Medulla oblongata (tissue), 1 donor: ENCODE data around the gene PTPRE.

ENCODE experiments used
- DNase-seq: peaks from one replicate; pipeline ENCODE4 v3.0.0-alpha.2; 2015; ENCODE audit errors: extremely low spot score

Gene PTPRE

GRCh38 chr10:127882801-127883459 is 24.0 kb upstream of the PTPRE start:
- DNase-seq: no peak

DNA sequence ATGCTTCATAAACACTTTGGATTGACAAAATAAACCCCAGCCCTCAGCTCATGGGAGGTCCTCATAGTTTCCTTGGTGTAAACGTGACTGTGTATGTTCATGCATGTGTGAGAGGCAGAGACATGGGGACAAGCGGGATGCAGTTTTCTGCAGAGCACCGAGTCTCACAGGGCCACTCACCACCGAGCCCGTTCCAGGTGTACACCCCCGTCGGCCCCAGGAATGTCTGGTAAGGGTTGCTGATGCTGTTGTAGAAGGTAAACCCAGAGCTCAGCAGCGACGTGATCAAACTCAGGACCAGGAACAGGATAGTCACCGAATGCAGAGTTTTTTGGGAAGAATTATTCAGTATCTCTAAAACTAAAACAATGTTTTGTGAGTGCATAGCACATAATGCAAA is 23.4 kb upstream of the PTPRE start:
- DNase-seq: no peak

DNA sequence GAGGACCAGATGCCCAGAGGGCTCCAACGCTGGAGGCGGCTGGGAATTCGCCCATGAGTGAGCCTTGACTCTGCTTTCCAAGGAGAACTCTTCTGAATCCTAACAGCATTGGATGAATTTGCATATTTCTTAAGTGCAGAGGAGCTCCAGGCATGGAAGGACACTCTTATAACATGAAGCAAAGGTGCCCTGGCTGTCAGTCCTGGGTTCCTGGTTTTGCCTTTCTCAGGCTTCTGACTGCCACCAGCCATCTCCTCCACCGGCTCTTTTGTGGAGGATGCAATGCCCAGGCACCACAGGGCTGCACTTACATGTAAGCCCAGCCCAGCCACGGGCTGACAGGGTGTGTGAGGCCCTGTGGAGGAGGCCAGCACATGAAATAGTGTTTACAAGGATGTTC is 22.4 kb upstream of the PTPRE start:
- DNase-seq: no peak

DNA sequence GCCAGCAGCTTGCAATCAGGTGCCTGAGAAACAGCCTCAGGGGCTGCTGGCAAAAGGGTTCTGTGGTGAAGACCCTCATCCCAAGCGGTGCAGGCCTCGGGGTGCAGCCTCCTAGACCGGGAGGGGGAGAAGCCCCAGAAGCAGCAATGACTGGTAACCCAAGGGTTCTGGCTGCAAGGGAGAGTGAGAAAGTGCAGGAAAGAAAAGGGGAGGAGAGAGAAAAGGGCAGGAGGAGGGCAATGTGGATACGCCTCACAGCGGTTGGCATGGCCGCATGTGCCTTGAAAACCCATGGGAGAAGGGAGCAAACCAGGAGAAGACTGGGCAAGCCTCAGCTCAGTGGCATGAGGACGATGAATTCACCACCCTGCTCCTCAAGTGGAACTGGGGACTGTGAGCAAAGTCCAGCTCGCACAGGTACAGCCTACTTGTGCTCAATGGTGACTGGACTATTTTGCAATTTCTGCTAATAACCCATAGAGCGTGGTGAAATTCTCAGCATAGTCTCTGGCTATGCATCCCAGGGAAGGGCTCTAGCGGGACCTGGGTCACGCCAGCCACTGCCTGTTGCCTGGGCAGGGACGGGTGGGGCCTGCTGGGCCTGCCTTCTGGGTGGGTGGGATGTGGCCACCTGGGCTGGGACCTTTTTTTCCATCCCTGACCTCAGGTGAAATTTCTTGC is 20.4 kb upstream of the PTPRE start:
- no peak for DNase-seq

- DNase-seq: no peak
These were observed 19.1 kb upstream of the PTPRE start for GRCh38 chr10:127887541-127888415.

DNA sequence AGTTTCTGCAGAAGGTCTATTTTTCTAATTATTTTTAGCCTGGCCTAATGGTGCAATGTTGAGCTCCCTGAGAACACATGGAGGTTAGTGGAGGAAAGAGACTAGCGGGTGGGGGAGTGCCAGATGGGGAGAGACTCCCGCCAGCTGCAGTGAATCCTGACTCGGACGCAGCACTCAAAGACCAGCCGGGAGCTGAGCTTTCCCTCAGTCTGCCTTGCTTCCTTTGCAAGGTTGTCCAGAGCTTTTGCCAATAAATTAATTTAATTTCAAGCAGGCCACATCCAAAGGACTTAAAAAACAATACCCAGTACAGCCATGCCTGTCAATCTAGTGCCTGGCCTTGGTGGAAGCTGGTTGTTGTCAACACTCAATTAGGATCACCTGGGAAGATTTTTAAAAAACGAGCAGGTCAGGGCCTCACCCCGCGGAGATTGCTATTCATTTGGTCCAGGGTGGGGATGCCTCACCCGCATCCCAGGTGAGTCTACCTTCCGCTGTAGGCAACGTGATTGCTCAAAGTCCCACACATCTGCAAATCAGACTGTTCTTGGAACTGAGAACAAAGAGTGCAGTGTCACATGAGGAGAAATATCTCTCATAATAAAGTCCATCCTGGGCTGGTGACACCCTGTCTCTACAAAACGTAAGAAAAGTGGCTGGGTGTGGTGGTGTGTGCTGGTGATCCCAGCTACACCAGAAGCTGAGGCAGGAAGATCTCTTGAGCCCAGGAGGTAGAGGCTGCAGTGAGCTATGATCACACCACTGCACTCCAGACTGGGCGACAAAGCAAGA is 18.2 kb upstream of the PTPRE start:
- no peak for DNase-seq

DNA sequence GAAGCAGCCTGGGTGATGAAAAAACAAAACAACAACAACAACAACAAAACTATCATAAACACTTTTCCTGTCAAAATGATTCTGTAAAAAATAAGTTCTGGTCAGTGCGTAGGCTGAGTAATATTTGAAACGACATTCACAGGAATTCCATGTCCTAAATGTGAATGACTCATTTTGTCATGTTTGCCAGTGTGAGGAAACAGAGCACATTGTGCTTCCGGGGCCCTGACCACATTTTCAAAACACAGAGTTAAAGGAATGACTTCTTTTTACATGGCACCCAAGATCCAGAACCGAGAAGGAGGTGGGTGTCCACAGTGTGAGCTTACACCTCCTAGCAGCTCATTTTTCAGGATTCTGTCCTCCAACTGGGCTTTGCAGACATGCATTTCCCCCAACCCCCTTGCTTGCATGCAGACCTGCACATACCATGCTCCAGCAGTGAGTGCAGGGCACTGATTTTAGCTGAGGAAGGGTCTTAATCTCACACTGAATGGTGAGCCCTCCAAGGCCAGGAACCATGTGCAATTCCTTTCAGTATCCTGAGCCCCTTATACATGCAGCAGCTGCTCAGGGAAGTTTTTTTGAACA is 17.2 kb upstream of the PTPRE start:
- DNase-seq: no peak

DNA sequence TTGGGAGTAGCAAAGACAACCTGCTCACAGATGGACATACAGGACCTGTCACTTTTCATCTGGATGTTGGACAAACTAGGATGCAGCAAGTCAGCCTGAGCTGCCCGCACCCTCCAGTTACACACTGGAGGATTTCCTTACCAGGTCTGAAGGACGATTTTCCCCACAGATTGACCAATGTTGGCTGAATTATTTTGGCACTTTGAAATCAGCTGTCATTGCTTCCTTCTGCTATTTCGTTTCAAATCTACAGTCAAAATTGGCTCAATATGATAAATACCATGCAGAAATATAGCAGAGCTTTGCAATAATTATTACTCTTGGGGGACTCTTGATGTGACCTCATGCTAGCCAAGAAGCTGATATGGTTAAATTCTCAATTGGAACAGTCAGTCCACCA is 16.7 kb upstream of the PTPRE start:
- no peak for DNase-seq

DNA sequence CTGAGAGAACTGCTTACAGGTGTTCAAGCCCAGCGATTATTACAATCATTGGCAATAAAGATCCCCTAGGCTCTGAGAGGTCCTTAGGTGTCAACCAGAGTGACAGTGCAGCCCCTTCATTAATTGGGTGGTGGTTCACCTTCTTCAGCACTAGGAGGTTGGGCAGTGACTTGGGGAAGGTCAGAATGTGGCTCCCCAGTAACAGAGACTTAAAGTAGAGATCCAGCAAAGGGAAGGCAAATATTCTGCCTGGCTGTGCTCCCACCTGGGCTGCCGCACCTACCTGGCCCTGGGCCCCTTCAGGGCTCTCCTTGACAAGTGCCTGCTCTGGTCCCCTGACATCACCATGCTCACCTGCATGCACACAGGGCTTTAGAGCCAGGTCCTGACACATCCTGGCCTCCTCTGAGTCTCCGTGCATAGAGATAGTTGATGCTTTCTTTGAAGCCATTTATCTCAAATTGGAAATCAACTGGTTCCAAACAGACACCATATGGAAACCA is 16.0 kb upstream of the PTPRE start:
- DNase-seq: no peak

DNA sequence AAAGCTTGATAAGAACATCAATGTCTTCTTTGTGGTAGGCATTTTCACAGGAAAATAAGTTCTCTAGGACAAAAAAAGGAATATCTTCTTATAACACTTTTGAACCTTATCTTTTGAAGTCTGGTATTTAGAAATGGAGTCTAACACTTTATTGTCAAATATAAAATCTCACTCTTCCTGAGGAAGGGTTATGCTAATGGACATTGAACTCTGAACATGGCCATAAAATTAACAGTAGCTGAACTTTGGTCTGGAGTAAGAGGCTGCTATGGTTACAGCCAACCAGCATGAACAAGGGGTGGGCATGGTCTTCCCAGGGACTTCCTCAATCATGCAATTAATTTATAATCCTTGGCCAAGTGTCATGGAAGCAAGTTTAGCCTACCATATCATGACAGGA is 14.2 kb upstream of the PTPRE start, which contains the start of gene CLRN3:
TSS of gene CLRN3 (minus strand) at position 199 of the 400 bp plus-strand sequence. CDS start at position 42, 157 bp downstream.
- no peak for DNase-seq

- DNase-seq: no peak
These were observed 12.8 kb upstream of the PTPRE start for GRCh38 chr10:127894146-127894545.

- DNase-seq: no peak
These were observed 10.3 kb upstream of the PTPRE start for GRCh38 chr10:127896590-127896989.

DNA sequence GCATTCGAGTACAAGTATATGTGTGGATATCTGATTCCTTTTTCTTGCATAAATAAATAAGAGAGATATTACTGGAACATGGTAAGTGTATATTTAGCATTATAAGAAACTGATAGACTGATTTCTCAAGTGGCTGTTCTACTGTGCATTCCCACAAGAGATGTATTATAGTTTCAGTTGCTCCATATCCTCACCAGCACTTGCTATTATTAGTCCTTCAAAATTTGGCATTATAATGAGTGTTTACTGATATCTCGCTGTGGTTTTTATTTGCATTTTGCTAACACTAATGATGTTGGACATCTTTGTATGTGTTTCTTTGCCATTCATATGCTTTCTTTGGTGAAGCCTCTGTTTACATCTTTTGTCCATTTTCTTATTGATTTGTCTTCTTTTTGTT is 9.7 kb upstream of the PTPRE start:
- no peak for DNase-seq

GRCh38 chr10:127899766-127900387 is 7.0 kb upstream of the PTPRE start:
- DNase-seq: peak; percentile 70

DNA sequence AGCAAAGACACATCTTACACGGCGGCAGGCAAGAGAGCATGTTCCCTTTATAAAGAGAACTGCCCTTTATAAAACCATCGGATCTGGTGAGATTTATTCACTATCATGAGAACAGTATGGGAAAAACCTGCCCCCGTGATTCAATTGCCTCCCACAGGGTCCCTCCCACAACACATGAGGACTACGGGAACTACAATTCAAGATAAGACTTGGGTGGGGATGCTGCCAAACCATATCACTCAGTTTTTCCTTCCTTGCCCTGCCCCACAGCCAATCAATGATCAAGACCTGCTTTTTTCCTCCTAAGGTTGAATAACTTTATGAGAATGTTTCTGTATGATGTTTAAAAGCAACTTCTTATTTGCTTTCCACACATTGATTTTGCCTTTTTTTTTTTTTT is 3.1 kb upstream of the PTPRE start:
- no peak for DNase-seq

- DNase-seq: no peak
These were observed 2.4 kb upstream of the PTPRE start for GRCh38 chr10:127904311-127905000.

GRCh38 chr10:127905001-127905847 is 1.7 kb upstream of the PTPRE start:
- no peak for DNase-seq

GRCh38 chr10:127905848-127906261 is 1.0 kb upstream of the PTPRE start:
- no peak for DNase-seq
